Stomach smooth muscle (tissue), 2 donors: Measurements from ENCODE around the gene PRDM11.

ENCODE experiments used
- H3K27ac ChIP-seq: one replicate; pipeline ENCODE4 v1.7.0; 2013; ENCODE audit warnings: mild to moderate bottlenecking, low read length, inconsistent platforms
- H3K27me3 ChIP-seq, 2 donors: one replicate each; pipeline ENCODE4 v1.7.0; 2013; ENCODE audit warnings: low read length in 2 of 2; ENCODE audit not compliant: insufficient read depth in 2 of 2, control insufficient read depth in 1 of 2
- H3K36me3 ChIP-seq, 2 donors: one replicate each; pipeline ENCODE4 v1.7.0; 2013; ENCODE audit warnings: low read length in 2 of 2; ENCODE audit not compliant: control insufficient read depth in 2 of 2, insufficient read depth in 2 of 2
- H3K4me1 ChIP-seq: one replicate; pipeline ENCODE4 v1.7.0; 2013; ENCODE audit warnings: low read length; ENCODE audit not compliant: control insufficient read depth, insufficient read depth
- H3K4me3 ChIP-seq, 2 donors: one replicate each; pipeline ENCODE4 v1.7.0; 2013; ENCODE audit warnings: low read length in 2 of 2
- H3K9ac ChIP-seq, 2 donors: one replicate each; pipeline ENCODE4 v1.7.0; 2013; ENCODE audit warnings: low read length in 2 of 2, mild to moderate bottlenecking in 1 of 2
- H3K9me3 ChIP-seq, 2 donors: one replicate each; pipeline ENCODE4 v1.7.0; 2013; ENCODE audit warnings: low read length in 2 of 2; ENCODE audit not compliant: control insufficient read depth in 2 of 2
- donor health status: healthy.
- donor health status: Pancreatic carcinoma.

PRDM11 gene

DNA sequence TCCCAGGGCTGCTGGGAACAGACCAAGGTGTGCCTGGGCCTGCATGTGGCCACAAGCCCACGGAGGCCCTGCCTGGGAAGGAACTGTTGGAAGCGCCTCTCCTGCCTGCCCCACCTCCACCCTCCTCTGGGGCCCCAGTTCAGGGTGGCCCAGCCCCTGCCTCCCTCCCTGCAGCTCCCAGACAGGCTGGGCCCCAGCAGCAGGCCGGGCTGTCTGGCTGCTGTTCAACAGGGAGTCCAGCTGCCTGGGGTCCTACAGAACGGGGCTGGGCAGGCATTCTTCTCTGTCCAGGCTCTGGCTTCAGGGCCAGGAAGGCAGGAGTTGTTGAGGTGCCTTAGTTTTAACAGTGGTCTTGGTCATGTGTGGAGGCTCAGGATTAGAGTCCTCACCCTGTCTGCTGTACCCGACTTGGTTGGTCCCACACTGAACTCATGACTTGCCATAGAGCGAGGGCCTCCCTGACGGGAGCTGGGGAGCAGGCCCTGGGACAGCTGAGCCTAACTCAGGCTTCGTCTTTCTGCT lies 11.8 kb downstream of the PRDM11 start:
- H3K9ac ChIP-seq: peak overlapping the region; percentile 52 to 68
- H3K4me3 ChIP-seq: peak overlapping the region; percentile 36 to 40
- H3K27me3 ChIP-seq: no peaks in the 10 kb centered on the region
- peak overlapping the region; percentile 91 for H3K27ac ChIP-seq
- H3K36me3 ChIP-seq: no peaks in the 10 kb centered on the region
- H3K4me1 ChIP-seq: peaks cover 79% of the 10 kb centered on the region
- H3K9me3 ChIP-seq: no peaks in the 10 kb centered on the region

DNA sequence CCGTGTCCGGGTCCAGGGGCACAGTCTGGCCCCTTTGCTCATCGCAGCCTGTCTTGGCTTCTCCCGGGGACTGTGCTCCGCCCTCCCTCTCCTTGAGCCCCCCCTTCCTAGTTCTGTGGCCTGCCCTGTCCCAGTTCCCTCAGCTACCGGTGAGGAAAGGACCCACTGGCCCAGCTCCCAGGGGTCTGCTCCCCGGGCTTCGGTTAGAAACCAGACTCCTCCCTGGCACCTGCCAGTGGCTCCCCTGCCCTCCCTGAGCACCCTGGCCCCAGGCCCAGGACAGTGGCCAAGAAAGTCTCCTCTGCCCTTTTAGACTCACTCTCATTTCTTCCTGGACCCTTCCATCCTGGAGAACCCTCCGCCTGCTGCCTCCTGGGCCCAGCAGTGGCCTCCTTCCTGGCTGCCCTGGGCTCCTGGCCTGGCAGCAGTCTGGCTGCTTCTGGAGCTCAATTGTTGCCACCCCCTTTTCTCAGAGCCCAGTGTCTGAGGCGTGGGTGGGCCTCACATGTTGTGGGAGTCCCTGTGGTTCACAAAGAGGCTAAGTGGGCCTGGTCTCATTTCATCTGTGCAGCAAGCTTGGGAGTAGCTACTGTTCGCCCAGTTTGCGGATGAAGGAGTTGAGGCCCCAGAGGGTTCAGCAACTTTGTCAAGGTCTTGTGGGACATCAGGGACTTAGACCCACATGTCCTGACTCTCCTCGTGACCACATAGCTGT lies 12.6 kb downstream of the PRDM11 start:
- Histone ChIP-seq H3K4me1 (peaks cover 83% of the 10 kb centered on the region), H3K27me3 (no peaks in the 10 kb centered on the region), H3K9ac (peak overlapping the region; percentile 52 to 68), H3K27ac (peak overlapping the region; percentile 91), H3K9me3 (no peaks in the 10 kb centered on the region), H3K36me3 (no peaks in the 10 kb centered on the region), H3K4me3 (peak overlapping the region; percentile 36 to 40)

DNA sequence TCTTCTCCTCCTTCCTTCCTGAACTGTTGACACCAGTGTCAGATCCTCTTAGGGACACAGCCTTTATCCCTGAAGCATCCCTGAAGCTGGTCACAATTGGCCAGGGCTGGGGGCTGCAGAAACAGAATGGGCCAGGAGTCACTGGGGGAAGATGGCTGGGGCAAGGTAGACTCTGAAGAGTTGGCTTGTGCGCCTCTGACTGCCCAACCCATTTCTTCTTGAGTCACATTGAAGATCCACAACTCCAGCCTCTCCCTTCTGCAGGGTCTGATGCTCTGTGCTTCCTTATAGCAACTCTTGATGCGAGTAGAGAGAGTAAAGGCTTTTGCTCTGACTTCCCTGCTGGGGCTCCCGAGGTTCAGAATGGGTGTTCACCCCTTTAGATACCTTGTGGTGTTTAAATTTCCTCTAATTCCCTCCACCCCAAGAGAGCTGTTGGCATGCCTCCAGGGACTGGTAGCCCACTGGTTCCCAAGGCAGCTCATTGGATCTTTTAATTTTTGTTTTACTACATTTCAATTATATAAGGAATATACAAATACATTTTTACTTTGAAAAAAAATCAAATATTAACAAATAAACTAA lies 13.4 kb downstream of the PRDM11 start:
- no peaks in the 10 kb centered on the region for H3K36me3 ChIP-seq
- H3K27ac ChIP-seq: peak overlapping the region; percentile 91
- no peak overlapping the region for H3K9ac ChIP-seq
- H3K4me3 ChIP-seq: no peak overlapping the region
- no peaks in the 10 kb centered on the region for H3K27me3 ChIP-seq
- peaks cover 83% of the 10 kb centered on the region for H3K4me1 ChIP-seq
- no peaks in the 10 kb centered on the region for H3K9me3 ChIP-seq

- Histone ChIP-seq H3K4me1 (peaks cover 76% of the 10 kb centered on the region), H3K27me3 (no peaks in the 10 kb centered on the region), H3K9me3 (no peaks in the 10 kb centered on the region), H3K4me3 (peak overlapping the region in 1 of 2 donors; percentile 22), H3K27ac (peak overlapping the region; percentile 58), H3K36me3 (no peaks in the 10 kb centered on the region), H3K9ac (peak overlapping the region in 1 of 2 donors; percentile 29)
Measured at GRCh38 chr11:45161252-45162063, 15.0 kb downstream of the PRDM11 start.

DNA sequence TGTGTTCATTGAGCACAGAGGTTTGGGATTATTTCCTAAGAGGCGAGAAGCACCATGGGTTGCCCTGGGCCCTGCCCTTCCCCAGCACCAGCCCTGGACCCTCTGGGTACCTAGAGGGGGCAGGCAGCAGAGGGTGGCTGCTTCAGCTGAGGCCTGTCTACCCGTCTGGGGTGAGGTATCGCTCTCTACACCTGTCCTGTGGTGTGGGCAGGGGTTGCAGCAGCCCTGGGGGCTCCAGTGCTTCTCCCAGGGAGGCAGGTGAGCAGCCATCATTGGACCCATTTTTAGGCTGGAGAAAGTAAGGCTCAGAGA lies 15.6 kb downstream of the PRDM11 start:
- Histone ChIP-seq H3K27ac (peak overlapping the region; percentile 58), H3K36me3 (no peaks in the 10 kb centered on the region), H3K4me3 (peak overlapping the region in 1 of 2 donors; percentile 22), H3K9ac (peak overlapping the region in 1 of 2 donors; percentile 29), H3K4me1 (peaks cover 71% of the 10 kb centered on the region), H3K27me3 (no peaks in the 10 kb centered on the region), H3K9me3 (no peaks in the 10 kb centered on the region)

DNA sequence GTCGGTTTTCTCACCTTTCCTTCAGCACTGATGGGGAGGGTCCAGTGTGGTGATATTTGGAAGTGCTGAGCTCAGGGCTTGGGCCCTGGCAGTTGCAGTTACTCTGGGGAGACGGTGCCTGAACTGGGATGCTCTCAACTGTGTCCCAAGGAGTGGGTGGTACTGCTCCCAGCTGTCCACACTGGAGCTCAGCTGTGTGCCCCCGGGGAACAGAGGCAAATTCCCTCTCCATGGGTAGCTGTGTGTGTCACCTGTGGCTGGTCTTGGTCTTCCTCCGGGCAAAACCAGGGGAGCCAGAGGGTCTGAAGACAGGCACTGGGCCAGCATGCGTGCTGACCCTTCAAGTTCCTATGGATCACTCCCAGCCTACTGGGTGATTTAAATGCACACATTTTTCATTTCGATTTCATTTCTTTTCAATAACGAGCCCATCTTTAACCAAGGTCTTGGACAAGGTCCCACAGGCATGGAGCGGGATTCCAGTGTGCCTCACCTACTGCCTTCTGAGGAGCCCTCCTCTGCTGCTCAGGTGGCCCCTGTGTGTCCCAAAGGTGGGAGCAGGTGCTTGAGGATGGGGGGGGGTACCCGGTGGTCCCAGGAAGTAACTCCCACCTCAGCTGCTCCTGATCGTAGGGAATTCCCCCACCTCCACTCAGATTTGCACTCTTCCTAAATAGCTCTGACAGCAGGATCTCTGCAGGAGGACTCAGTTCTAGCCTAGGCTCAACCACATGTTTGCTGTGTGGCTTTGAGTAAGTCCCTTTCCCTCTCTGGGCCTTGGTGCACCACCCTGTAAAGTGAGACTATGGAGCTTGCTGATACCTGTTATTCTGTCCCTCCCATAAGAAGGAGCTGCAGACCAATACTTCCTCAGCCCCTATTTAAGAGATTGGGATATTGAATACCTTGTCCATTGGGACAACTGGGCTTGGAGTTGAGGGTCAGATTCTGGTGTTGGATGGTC lies 16.8 kb downstream of the PRDM11 start:
- H3K9me3 ChIP-seq: no peaks in the 10 kb centered on the region
- H3K27me3 ChIP-seq: no peaks in the 10 kb centered on the region
- no peak overlapping the region for H3K9ac ChIP-seq
- no peaks in the 10 kb centered on the region for H3K36me3 ChIP-seq
- peaks cover 60% of the 10 kb centered on the region for H3K4me1 ChIP-seq
- H3K4me3 ChIP-seq: no peak overlapping the region
- H3K27ac ChIP-seq: peak overlapping the region; percentile 31

DNA sequence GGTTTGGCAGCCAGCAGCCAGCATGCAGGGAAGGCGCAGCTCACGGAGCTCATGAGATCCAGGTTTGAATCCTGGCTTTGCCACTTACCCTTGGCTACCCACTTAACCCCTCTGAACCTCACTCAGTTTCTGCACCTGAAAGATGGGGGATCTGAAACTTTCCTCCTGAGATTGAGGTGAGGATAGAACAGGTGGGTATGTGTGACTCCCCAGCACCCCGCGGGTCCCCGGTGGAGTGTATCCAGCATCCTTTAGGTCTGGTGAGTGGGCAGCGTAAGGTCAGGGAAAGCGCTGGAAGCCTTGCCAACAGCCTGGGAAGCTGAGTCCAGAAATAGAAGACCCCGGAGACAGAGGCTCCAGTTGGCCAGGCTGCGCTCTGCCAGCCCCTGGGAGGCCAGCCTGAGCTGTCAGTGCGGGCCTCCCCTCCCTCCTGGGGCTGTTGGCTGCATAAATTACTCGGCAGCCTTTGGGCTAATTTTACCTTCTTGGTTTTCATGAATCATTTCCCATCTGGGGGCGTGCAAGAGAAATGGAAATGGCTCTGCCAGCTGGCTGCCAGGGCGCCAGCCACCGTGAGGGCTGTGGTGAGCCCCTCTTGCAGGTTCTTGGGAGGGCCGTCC lies 17.6 kb downstream of the PRDM11 start:
- Histone ChIP-seq H3K9me3 (no peaks in the 10 kb centered on the region), H3K27ac (peak overlapping the region; percentile 31), H3K36me3 (no peaks in the 10 kb centered on the region), H3K4me3 (peak overlapping the region in 1 of 2 donors; percentile 22), H3K9ac (peak overlapping the region in 1 of 2 donors; percentile 5), H3K27me3 (no peaks in the 10 kb centered on the region), H3K4me1 (peaks cover 54% of the 10 kb centered on the region)

DNA sequence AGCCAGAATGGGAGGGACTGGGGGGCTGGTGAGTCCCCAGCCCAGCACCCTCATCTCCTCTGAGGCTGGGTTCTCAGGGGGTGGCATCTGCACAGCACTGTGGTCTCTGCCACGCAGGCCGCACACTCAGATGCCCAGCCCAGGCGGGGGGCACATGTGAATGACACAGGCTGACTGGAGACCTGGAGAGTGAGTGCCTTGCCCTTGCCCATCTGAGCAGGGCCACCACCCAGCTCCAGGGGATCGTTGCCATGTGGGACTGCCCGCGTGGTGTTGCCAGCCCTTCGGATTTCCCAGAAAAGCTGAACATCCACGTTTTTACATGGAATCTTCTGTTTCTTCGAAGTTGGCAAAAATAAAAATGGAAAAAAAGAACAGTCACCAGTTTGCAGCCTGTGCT lies 18.9 kb downstream of the PRDM11 start:
- H3K27me3 ChIP-seq: no peaks in the 10 kb centered on the region
- no peak overlapping the region for H3K27ac ChIP-seq
- H3K4me3 ChIP-seq: no peak overlapping the region
- no peaks in the 10 kb centered on the region for H3K36me3 ChIP-seq
- H3K4me1 ChIP-seq: peaks cover 56% of the 10 kb centered on the region
- no peaks in the 10 kb centered on the region for H3K9me3 ChIP-seq
- no peak overlapping the region for H3K9ac ChIP-seq

- Histone ChIP-seq H3K9me3 (no peaks in the 10 kb centered on the region), H3K27ac (no peak overlapping the region), H3K4me1 (peaks cover 52% of the 10 kb centered on the region), H3K4me3 (no peak overlapping the region), H3K27me3 (no peaks in the 10 kb centered on the region), H3K36me3 (no peaks in the 10 kb centered on the region), H3K9ac (no peak overlapping the region)
Measured at GRCh38 chr11:45165806-45166603, 19.6 kb downstream of the PRDM11 start.
